T-helper 2 cell (primary cell): ENCODE measurements around the gene SS18.
"Not testable (repeated sequence)": the region's sequence is repeated elsewhere in the genome, so short reads cannot be mapped to it uniquely, and the experiment has no call there.

ENCODE experiments used
- DNase-seq, 5 experiments: peaks; one replicate each; pipeline versions ENCODE4 v3.0.0 to v3.0.0-alpha.2; 2012 to 2022
- total RNA-seq, 2 donors: gene quantifications; one replicate each; lab custom pipeline; 2026; lab: John Stamatoyannopoulos, UW

SS18 gene, protein sequence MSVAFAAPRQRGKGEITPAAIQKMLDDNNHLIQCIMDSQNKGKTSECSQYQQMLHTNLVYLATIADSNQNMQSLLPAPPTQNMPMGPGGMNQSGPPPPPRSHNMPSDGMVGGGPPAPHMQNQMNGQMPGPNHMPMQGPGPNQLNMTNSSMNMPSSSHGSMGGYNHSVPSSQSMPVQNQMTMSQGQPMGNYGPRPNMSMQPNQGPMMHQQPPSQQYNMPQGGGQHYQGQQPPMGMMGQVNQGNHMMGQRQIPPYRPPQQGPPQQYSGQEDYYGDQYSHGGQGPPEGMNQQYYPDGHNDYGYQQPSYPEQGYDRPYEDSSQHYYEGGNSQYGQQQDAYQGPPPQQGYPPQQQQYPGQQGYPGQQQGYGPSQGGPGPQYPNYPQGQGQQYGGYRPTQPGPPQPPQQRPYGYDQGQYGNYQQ
- 58.6 to 75.0 reads per million in 2 donors for total RNA-seq

DNA sequence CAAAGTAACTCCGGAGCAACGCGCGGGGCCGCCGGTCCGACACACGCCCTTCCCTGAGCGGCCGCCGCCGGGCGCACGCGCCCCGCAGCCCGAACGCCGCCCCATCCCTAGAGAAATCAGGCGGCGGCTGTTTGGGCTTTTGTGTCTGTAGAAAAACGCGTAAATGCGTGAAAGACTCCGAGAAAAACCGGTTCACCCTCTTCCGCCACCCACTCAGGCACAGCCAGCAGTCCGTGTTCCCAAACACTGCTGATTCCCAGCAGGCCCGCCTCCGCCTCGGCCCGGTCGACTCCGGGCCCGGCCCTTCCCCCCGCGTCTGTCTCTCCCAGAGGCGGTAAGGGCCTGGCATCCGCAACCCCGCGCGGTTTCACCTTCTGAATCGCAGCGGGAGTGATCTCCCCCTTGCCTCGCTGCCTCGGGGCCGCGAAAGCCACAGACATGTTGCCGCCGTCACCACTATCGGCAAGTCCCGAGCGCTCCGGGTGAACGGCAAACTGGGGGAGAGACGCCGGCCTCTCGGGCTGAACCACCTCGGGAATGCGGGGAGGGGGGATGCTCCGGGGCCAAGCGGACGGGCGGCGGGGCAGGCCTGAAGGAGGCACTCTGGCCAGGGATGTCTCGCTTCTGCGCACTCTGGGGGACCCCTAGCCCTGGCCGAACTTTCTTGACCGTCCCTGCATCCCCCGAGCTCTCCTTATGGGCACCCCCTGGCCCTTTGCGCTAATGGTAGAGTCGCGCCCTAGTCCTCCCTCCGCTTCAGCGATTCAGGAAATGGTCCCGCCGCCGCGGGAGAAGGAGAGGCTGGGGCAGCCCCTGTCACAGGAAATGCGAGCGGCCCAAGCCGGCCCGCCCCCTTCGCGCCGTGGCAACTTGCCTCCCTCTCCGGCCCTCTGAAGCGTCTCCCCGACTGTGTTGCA, at the start of gene SS18:
Gene SS18, minus strand, starts transcription at position 484 of the 917 bp plus-strand sequence. Its CDS starts 44 bp downstream, at position 440.
- DNase-seq: peak; percentile 75 to 95 (median 85)

DNA sequence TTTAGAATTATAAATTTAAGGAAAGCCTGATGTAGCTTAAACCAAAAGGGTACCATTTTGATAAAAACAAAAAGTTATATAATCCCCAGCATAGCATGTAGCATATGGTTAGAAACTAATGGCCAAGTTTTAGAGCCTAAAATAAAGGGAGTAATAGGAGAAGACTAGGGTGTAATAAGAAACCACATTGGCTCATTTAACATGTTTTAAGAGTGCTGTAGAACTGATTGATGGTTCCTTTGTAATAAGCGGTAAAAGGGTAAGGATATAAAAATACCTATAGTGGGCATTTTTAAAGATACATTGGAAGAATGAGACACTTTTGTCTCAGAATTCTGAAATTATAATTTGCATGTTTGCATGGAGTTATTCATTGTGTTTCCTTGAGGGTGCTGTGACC, 45.1 kb upstream of the SS18 start:
- DNase-seq: no peak

DNA sequence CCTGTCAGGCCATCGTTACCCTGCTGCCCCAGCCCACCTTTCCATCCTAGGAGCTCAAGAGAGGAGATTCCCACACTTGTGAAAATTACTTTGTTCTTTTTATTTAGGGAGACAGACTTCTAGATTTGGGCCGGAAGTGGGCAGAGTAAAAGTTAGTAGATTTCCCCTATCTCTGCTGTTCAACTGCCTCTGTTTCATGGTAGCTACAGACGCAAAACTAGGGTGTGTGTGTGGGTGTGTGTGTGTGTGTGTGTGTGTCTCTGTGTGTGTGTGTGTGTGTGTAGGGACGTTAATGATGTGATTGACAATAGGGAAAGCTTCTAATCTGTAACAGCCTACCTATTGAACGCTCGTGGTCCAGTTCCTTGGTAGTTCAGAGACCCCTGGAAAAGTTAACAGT, 43.7 kb upstream of the SS18 start:
- DNase-seq: peak in 2 of 5 experiments; percentile 15 to 71

DNA sequence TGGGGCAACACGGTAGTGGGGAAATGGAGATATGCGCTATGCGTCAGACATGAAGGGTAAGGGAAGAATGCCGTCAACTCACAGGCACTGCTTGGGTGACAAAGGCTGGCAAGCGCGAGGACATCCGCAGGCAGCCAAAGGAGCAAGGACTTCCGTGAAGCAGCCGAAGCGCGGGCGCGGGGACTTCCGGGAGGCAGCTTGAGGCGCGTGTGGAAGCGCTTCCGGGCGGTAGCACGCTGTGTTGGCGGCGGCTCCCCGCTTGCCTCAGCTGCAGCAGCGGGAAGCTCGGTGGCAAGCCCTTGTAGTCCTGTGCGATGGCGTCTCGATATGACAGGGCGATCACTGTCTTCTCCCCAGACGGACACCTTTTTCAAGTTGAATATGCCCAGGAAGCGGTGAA, 43.2 kb upstream of the SS18 start, which contains the start of gene PSMA8:
Gene PSMA8, plus strand, starts transcription at position 218 of the 400 bp plus-strand sequence. Its CDS starts 97 bp downstream, at position 315.
- peak; percentile 18 to 87 (median 46) for DNase-seq

DNA sequence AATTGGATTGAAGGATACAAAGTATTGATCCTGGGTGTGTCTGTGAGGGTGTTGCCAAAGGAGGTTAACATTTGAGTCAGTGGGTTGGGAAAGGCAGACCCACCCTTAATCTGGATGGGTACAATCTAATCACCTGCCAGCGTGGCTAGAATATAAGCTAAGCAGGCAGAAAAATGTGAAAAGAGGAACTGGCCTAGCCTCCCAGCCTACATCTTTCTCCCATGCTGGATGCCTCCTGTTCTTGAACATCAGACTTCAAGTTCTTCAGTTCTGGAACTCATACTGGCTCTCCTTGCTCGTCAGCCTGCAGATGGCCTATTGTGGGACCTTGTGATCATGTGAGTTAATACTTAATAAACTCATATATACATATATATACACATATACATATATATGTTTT, 37.8 kb upstream of the SS18 start:
- not testable (repeated sequence) for DNase-seq

DNA sequence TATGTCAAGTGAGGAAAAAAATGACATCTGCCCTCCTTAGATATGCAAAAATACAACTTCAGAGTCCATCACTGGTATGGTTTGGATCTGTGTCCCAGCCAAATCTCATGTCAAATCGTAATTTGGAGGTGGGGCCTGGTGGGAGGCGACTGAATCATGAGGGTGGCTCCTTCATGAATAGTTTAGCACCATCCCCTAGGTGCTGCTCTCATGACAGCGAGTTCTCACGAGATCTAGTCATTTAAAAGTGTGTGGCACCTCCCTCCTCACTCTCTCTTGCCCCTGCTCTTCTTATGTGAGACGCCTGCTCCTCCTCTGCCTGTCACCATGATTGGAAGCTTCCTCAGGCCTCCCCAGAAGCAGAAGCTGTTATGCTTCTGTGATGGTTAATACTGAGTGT, 37.4 kb upstream of the SS18 start:
- no peak for DNase-seq

DNA sequence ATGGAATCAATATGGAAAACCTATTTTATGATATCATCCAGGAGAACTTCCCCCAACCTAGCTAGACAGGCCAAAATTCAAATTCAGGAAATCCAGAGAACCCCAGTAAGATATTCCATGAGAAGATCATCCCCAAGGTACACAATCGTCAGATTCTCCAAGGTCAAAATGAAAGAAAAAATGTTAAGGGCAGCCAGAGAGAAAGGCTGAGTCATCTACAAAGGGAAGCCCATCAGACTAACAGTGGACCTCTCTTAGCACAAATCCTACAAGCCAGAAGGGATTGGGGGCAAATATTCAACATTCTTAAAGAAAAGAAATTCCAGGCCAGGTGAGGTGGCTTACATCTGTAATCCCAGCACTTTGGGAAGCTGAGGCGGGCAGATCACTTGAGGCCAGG, 31.6 kb upstream of the SS18 start:
- DNase-seq: not testable (repeated sequence)

DNA sequence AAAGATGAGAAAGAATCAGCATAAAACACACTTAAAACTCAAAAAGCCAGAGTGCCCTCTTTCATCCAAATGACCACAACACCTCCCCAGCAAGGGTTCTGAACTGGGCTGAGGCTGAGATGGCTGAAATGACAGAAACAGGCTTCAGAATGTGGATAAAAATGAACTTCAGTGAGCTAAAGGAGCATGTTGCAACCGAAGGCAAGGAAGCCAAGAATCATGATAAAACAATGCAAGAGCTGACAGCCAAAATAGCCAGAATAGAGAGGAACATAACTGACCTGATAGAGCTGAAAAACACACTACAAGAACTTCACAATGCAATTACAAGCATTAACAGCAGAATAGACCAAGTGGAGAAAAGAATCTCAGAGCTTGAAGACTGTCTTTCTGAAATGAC, 31.1 kb upstream of the SS18 start:
- DNase-seq: no peak

DNA sequence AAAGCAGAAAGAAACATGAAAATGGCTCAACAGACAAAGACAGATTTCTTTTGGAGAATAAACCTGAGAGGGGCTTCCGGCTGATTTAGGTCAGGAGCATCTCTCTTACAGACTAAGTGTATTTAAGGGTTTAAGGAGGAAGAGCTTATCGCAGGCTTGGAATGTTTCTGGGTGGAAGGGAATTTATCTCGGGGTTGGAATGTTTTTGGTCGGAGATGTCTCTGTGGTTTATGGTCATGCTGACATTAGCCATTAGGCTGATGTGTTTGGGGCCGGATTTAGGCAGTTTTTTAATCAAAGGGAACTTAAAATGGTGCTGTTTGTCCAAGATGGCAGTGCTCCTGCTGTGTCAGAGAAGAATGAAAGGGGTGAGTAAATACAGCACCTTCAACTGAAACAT, 28.8 kb upstream of the SS18 start:
- no peak for DNase-seq

DNA sequence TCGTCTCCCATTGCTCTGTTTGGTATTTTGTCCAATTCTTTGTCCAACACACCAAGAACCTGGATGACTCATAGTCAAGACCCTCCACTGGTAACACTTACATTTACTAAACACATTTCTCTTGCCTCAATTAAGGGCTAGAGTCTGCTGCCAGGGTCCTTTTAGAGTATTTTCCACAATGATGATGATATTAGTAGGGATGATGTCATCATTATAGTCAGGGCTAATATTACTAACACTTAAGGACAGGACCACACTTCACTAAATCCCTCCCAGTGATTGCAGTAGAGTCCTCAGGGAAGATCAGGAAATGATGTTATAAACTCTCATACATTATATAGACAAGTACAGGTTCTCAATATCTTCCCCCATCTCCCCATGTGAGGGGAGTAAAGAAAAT, 13.6 kb upstream of the SS18 start:
- no peak for DNase-seq

DNA sequence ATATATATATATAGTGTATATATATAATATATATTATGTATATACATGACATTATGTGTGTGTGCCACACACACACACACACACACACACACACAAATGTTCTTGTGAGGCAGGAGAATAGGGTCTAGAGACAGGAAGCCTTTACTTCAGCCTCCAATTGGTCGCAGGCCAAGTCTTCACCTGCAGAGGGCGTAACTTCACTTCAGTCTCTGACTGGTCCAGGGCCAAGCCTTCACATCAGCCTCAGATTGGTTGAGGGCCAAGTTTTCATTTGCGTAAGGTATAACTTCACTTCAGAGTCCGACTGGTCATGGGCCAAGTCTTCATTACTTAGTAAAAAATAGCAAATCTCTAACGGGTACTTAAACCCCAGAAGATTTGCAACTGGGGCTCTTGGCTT, 13.2 kb upstream of the SS18 start:
- DNase-seq: peak in 2 of 5 experiments; percentile 5 to 50

DNA sequence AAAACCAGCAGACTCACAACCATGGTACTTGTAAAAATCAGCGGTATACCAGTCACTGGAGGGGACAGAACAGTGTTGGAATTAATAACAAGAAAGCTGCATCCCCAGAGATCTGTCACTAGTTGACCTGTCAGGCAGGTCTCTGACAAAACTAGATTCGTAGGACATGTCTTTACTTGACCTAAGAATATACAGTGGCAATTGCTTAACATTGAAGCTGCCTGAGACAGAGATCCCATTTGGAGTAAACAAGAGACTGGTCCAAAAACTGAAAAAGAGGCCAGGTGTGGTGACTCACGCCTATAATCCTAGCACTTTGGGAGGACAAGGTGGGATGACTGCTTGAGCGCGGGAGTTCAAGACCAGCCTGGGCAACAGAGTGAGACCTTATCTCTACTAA, 7.2 kb upstream of the SS18 start:
- DNase-seq: no peak

DNA sequence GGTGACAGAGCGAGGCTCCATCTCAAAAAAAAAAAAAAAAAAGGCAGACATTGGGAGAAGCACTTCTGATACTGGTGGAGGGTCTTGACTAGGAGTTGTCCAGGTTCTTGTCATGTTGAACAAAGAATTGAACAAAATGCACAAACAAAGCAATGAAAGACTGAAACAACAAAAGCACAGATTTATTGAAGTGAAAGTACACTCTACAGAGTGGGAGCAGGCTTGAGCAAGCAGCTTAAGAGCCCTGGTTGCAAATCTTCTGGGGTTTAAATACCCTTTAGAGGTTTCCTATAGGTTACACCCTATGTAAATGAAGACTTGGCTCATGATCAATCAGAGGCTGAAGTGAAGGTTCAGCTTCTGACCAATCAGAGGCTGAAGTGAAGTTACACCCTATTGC, 6.4 kb upstream of the SS18 start:
- no peak for DNase-seq

DNA sequence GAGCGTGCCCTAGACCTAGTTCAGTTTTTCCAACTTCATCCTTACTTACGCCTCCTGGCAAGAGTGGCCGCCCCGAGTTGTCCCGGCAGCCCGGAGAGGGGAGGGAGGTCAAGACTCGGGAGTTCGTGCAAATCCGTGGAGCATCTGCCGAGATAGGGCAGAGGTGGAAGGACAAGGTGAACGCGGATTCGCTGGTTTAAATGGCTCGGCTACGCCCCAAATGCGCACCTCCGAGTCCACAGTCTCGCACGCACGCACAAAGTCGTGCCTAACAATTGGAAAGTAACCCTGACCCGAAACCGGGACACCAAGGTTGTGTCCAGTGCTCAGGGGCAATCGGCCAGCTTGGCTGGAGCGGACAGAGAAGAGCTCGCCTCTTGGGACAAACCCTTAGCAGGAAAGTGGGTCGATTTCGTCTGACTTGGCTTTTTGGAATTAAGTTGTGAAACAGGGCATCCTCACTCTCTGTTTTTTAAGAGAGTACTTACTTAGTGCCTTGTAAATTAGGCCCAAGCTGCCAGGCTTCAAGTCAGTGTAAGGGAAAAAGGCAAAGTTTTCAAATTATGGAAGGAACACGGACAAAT, 726 bp upstream of the SS18 start:
- peak in 1 of 5 experiments; percentile 85 for DNase-seq

DNA sequence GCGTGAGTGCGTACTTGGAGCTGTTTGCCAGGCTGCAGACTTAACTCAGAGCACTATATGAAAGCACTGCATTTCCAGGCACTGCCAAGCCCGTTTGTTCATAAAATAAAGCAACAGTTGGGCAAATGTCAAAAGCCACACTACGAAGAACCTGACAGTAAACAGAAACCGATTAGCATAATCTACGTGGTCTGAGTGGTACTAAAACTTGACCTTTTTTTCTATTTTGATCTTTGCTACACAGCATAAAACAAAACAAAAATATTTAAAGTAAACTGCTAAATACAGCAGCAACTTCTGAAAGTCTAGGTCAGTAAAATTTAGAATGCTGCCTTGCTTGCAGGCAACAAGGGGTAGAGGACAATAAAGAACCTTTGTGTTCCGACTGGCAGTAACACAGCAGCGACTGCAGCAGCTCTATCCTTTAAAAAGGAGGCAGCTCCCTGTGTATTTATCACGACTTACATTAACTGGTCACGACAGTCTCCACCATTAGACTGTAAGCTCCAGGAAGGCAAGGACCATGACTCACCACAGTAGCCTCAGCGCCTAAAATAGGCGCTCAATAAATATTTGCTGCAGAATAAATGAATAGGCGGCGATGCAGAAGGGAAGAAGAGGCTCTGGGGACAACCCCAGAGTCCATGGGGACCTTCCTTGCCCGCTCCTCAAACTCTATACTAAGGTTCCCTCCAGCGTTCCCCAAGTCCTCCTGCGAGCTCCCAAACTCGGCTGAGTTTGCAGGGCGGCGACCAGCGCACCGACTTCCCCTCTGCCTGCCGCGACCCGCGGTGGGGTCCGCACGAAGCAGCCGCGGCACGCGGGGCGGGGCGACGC, 902 bp downstream of the SS18 start:
- DNase-seq: peak in 1 of 5 experiments; percentile 54

DNA sequence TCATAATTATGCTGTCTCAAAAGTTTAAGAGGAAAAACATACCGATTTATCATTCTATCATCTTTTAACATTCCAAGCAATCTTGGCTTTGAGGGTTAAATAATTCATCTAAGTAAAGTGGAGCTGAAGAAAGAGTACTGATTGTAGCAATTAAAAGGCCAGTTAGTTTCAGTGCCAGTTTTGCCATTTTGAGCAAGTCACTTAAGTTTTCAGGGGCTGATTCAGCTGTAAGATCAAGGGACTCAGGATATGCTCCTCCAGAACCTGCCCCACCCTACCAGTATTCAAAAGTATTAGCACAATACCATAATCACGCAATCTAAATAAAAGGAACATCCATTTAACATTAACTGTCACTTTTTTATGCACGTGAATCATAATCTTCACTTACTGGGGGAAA, 1.9 kb downstream of the SS18 start:
- peak in 1 of 5 experiments; percentile 13 for DNase-seq

DNA sequence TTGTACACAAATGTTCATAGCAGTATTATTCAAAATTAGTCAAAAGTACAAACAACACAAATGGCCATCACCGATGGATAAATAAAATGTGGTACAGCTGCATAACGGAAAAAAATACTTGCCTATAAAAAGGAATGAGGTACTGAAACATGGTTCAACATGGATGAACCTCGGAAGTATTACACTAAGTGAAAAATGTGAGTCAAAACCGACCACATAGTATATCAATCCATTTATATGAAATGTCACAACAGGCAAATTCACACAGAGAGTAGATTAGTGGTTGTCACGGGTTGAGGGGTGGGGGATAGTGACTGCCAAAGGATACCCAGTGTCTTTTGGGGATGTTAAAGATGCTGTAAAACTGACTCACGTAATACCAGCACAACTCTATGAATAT, 3.5 kb downstream of the SS18 start:
- DNase-seq: no peak

DNA sequence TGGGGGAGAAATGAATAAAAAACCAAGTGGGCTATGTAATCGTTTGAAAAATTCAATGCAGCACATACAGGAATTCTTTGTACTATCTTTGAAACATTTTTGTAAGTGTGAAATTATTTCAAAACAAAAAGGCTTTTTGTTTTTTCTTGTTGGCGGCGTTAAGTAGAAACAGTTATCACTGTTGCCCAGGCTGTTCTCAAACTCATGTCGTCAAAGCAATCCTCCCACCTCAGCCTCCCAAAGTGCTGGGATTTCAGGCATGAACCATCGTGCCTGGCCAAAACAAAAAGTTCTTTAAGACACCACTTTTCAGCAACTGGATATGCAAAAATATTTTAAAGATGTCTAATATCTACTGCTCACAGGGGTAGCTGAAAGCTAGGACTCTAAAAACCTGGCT, 5.4 kb downstream of the SS18 start:
- no peak for DNase-seq

DNA sequence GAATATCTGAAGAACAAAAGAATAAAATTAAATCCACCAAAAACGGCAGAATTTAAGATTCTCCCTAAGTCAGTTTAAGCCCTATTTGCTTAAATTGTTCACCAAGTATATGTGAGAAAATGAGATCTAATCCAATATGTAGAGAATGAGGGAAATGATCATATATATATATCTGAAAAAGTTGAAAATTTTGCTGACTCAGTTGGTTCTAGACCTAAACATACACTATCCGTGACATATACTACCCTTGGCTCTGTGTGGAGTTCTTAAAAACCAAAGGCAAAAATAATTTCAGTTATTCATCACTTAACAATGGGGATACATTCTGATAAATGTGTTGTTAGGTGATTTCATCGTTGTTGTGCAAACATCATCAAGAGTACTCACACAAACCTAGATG, 7.3 kb downstream of the SS18 start:
- DNase-seq: no peak

DNA sequence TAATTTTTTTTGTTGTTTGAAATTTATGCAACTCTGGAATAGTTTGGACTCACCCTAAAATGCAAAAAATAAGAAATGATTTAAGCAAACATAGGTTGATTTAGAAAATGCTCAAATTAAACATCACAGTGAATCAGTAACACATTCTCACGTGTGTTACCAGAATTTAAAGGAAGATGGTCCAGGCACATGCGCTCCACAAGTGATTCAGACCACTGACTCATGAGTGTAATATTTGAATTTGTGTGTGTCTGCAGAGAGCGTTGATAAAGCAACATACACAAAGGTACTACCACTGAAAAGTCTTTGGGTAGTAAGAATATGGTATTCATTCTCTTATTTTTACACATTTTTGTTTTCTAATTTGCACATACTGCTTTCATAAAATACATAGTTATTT, 7.9 kb downstream of the SS18 start:
- DNase-seq: no peak

DNA sequence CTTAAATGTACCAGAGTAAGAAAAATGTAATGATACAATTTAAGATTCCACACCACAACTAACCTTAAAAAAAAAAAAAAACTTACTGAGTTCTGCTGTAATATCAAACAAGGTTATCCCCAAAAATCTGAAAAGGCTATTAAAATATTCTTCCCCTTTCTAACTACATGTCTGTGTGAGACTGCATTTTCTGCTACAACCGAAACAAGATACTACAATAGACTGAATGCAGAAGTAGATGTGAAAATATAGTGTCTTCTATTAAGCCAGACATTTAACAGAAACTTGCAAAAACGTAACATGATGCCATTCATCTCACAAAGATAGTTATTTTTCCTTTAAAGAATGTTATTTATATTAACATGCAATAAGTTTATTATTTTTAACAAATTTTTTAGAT, 16.2 kb downstream of the SS18 start:
- no peak for DNase-seq

DNA sequence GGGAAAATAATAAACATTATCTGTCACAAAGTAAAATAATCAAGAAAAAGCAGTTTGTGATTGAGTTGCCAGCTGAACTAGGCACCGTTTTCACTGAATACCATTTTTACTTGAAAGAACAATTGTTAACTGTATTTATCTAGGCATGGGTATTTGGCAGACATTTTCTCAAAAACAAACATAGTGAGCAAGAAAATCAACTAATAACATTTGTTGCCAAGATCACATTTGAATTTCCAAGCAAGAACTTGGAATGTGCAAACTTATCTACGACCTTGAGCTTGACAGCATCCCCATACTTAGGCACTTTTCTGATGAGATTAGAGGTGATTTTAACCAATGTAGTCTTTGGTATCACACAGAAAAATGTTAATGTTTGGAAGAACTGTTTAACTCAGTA, 16.7 kb downstream of the SS18 start:
- no peak for DNase-seq
